Activated CD8-positive, alpha-beta memory T cell treated with anti-CD3 and anti-CD28 coated beads, Interleukin-2, amount 50 U/mL, for 1 hour (primary cell): ENCODE measurements around the gene SPATA6.

Experiments used
- DNase-seq: peaks from one replicate; pipeline ENCODE4 v3.0.0-alpha.2; 2020; ENCODE audit errors: extremely low read depth

SPATA6 gene

DNA sequence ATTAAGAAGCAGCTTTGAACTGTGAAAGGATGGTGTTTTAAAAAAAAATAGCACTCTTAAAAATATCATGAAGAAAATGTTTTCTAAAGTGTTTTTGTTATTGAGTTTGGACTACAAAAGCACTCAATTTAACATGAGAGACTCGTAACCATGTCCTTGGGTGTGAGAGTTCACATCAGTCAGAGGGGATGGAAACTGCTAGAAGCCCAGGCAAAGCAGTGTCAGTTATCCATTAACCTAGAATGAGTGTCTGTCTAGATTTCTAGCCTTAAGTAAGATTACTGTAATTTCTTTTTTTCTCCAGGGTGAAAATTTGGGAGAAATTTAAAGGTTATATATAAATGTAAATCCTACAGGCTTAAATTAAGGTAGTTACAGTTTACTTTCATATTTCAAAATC, 217.8 kb downstream of the SPATA6 start:
- no peak for DNase-seq

DNA sequence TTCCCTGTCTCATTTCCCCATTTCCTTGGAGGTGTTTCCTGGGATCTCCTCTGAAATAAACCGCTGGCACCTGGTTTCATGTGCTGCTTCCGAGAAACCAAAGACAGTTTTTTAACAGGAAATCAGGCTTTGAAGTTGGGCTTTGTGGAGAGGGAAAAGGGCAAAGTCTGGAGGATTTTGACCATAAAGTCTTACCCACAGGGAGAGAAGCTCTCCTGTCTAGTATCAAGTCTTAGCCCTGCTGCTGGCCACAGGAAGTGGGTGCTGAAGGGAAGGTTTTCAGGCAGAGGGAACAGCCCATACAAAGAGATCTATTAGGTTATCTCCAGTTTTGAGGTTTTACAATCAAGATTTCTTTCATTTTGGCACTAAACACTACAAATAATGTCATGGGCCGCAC, 220.2 kb downstream of the SPATA6 start:
- DNase-seq: no peak

DNA sequence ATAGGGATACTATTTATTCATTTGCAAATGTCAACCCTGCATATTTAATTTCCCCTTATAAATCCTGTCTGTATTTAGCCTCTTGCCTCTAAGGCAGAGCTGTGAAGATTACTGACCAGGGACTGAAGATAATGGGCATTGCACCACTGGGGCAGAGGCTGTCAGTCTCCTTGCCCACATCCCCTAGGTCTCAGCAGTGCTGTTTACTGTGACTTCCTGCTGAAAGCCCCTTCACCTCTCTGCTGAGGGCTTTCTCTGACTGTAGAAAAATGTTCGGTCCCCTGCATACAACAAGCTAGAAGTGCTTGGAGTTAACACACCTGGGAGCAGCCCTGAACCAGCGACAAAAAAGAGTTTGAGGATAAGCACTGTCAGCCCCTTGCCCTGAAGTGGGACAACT, 220.7 kb downstream of the SPATA6 start:
- DNase-seq: no peak

DNA sequence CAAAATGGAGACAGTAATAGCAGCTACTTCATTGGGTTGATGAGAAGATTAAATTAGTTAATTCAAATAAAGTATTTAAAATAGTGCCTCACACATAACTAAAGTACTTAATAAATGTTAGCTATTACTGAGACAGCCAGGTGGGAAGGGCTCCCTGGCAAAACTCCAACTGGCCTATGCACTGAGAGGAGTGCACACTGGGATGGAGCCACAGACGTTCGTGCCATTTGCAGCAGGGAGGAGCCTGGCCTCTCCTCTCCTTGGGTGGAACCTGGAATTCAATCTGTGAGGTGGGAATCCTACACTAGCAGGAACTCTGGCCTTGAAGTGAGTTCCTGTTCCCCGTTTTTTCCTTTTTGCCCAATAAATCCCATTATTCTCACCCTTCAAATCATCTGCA, 221.4 kb downstream of the SPATA6 start:
- no peak for DNase-seq

DNA sequence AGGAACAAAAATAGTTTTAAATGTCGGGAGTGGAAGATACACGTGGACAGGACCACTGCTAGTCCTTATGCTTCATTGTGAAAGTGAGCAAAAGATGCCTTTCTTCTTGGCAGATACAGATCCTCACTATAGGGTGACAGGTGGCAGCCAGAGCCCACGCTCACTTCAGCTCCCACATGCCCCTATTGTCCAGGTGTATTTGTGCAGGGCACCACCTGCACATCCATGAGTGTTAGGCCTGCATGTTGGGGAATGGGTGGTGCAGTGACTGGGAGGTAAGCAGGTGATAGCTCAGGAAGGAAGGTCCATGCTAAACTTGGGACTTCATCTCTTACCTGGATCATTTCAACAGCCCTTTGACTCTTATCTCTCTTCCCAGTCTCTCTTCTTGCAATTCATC, 222.1 kb downstream of the SPATA6 start:
- DNase-seq: no peak

DNA sequence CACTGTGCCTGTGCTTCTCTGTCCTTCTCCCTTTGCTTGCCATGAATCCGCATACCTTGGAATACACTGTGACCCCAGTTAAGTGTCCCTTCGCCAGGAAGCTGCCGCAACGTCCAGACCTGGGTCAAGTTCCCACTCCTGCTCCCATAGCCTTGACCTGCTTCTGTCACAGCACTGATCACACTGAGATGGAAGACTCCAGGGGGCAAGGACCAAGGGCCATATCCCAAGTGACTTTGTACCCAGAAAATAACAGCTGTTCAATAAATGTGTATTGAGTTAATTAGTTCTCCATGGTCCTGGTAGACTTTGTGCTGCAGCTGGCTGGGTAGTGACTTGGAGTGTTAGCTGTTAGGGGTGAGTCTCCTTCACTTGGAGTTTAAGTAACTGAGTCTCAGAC, 223.6 kb downstream of the SPATA6 start:
- DNase-seq: no peak

DNA sequence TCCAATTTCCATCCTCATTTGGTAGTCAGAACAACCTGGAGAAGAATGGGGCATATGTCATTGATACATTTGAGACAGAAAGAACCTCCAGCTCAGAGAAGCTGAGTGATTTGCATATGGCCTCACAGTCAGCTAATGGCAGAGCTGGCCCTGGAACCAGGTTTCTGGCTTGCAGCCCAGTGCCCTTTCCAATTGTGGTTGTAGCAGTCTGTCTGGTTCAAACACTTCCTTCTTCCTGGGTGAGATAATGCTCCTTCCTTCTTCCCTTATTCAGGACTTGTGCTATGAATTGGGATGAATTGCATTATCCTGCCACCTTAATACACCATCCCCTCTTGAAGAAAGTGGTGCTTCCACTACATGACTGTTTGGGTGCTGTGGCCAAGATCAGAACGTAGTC, 225.3 kb downstream of the SPATA6 start:
- no peak for DNase-seq
